GM12878 (cell line): ENCODE results near the gene SNRNP200. TPM values are rescaled to one million over a fixed set of nuclear protein-coding genes. Genes with fewer than 3 reads are reported as not detected.

ENCODE experiments used
- ATAC-seq: fragments of 200-7000 bp; cut with Tn5 transposase; 3 replicates; pipeline ENCODE4 v1.9.1; 2020; ENCODE audit warnings: mild to moderate bottlenecking, moderate library complexity
- BruUV-seq: library from RNA; stranded (reverse); fragments of 400-500 nt; replicated peaks from 2 replicates; lab custom pipeline; 2021; lab: Mats Ljungman, UMichigan
- CTCF ChIA-PET: fragments of 300-600 bp; sonication (Branson Sonifier 250); formaldehyde crosslinking; extraction: SDS; loops from one replicate; lab custom pipeline; 2021; ENCODE audit warnings: inconsistent platforms; lab: Yijun Ruan, JAX
- POLR2A ChIA-PET: fragments of 350-600 bp; formaldehyde crosslinking; extraction: SDS; loops from one replicate; lab custom pipeline; 2021; ENCODE audit warnings: inconsistent platforms; lab: Charles Lee
- RAD21 ChIA-PET: fragments of 300-600 bp; sonication (Branson Sonifier 250); formaldehyde crosslinking; loops from one replicate; lab custom pipeline; 2023; ENCODE audit warnings: antibody characterized with exemption; ENCODE audit not compliant: unreplicated experiment; lab: Charles Lee
- SMC1A ChIA-PET: fragments of 300-600 bp; sonication (Branson Sonifier 250); formaldehyde crosslinking; loops from one replicate; lab custom pipeline; 2023; ENCODE audit not compliant: unreplicated experiment, uncharacterized antibody; lab: Charles Lee
- DNase-seq: peaks from one replicate; pipeline ENCODE4 v3.0.0-alpha.2; 2011; ENCODE audit warnings: low read depth, low spot score
- FAIRE-seq: peaks from 3 replicates; lab custom pipeline; 2011; peaks lifted over from hg19 to GRCh38; lab: Jason Lieb, UNC
- H2AFZ ChIP-seq: 2 replicates; pipeline ENCODE4 v1.6.0; 2011; ENCODE audit warnings: low read depth, low read length, control low read depth; ENCODE audit not compliant: control insufficient read depth
- H3K27ac ChIP-seq: 2 replicates; pipeline ENCODE4 v1.5.1; 2011; ENCODE audit warnings: control low read depth; ENCODE audit not compliant: control insufficient read depth, insufficient read depth
- H3K27me3 ChIP-seq, 2 experiments: replicated peaks in 1 of 2; 2 replicates each; pipeline versions ENCODE4 v1.6.0 to v1.6.1; 2011; ENCODE audit warnings: low read length in 1 of 2; ENCODE audit not compliant: control insufficient read depth in 2 of 2, insufficient read depth in 2 of 2
- H3K36me3 ChIP-seq, 2 experiments: 2 replicates each; pipeline ENCODE4 v1.5.1; 2011; ENCODE audit warnings: low read length in 1 of 2; ENCODE audit not compliant: control insufficient read depth in 2 of 2, insufficient read depth in 2 of 2
- H3K4me1 ChIP-seq: 2 replicates; pipeline ENCODE4 v1.6.1; 2011; ENCODE audit warnings: mild to moderate bottlenecking, low read length, moderate library complexity, mixed read lengths; ENCODE audit not compliant: control insufficient read depth, insufficient read depth
- H3K4me2 ChIP-seq: 2 replicates; pipeline ENCODE4 v1.6.0; 2011; ENCODE audit warnings: control low read depth; ENCODE audit not compliant: control insufficient read depth, insufficient read depth
- H3K4me3 ChIP-seq: fragments of 200-600 bp; sonication (generic); 2 replicates; pipeline ENCODE4 v1.5.1; 2016
- H3K79me2 ChIP-seq: 2 replicates; pipeline ENCODE4 v1.6.0; 2011; ENCODE audit warnings: low read length; ENCODE audit not compliant: control insufficient read depth, insufficient read depth
- H3K9ac ChIP-seq: 2 replicates; pipeline ENCODE4 v1.8.0; 2011; ENCODE audit warnings: low read length, control low read depth, mixed read lengths; ENCODE audit not compliant: control insufficient read depth, insufficient read depth
- H3K9me3 ChIP-seq: replicated peaks from 3 replicates; pipeline ENCODE4 v1.5.1; 2011; ENCODE audit warnings: mild to moderate bottlenecking, low read length; ENCODE audit not compliant: control insufficient read depth, insufficient read depth
- H4K20me1 ChIP-seq: 2 replicates; pipeline ENCODE4 v1.6.0; 2011; ENCODE audit not compliant: control insufficient read depth, insufficient read depth
- CHD2 ChIP-seq: IDR thresholded peaks from 2 replicates; pipeline ENCODE4 v1.6.1; 2011; ENCODE audit warnings: low read depth, low read length, improper control_type of control experiment, borderline replicate concordance
- CTCF ChIP-seq, 3 experiments: IDR thresholded peaks in 2 of 3; conservative IDR thresholded peaks in 1 of 3; 2 replicates each; pipeline ENCODE4 v1.5.1; 2011; ENCODE audit warnings: low read depth in 3 of 3, low read length in 3 of 3, mild to moderate bottlenecking in 3 of 3, control low read depth in 2 of 3, moderate library complexity in 2 of 3, inconsistent platforms in 1 of 3, mixed read lengths in 1 of 3; ENCODE audit not compliant: control insufficient read depth in 2 of 3, insufficient read depth in 1 of 3; ENCODE audit errors: extremely low read depth in 1 of 3
- IKZF1 ChIP-seq: fragments of 450-650 bp; conservative IDR thresholded peaks from 2 replicates; pipeline ENCODE4 v1.6.1; 2017; ENCODE audit warnings: antibody characterized with exemption, mild to moderate bottlenecking
- MYB ChIP-seq: fragments of 150-350 bp; IDR thresholded peaks from 2 replicates; pipeline ENCODE4 v1.6.1; 2014; ENCODE audit warnings: mild to moderate bottlenecking, low read depth, low read length, borderline replicate concordance
- NFIC ChIP-seq: IDR thresholded peaks from 2 replicates; pipeline ENCODE4 v1.6.1; 2012; ENCODE audit warnings: low read depth, mild to moderate bottlenecking, inconsistent platforms, low read length, moderate library complexity
- NFYB ChIP-seq: IDR thresholded peaks from 2 replicates; pipeline ENCODE4 v1.6.1; 2011; ENCODE audit warnings: low read depth, mild to moderate bottlenecking, low read length, improper control_type of control experiment, moderate library complexity; ENCODE audit not compliant: insufficient read depth
- PAX8 ChIP-seq: fragments of 450-650 bp; IDR thresholded peaks from 2 replicates; pipeline ENCODE4 v1.6.1; 2017; ENCODE audit warnings: mild to moderate bottlenecking, moderate library complexity
- PML ChIP-seq: IDR thresholded peaks from 2 replicates; pipeline ENCODE4 v1.6.1; 2012; ENCODE audit warnings: low read length, inconsistent platforms
- RAD21 ChIP-seq: IDR thresholded peaks from 2 replicates; pipeline ENCODE4 v1.6.1; 2011; ENCODE audit warnings: mild to moderate bottlenecking, low read depth, low read length, moderate library complexity; ENCODE audit not compliant: insufficient read depth
- RAD51 ChIP-seq: fragments of 450-650 bp; IDR thresholded peaks from 2 replicates; pipeline ENCODE4 v1.6.1; 2016; ENCODE audit warnings: moderate library complexity, mild to moderate bottlenecking, inconsistent platforms
- SMC3 ChIP-seq: IDR thresholded peaks from 2 replicates; pipeline ENCODE4 v1.6.1; 2011; ENCODE audit warnings: low read length, improper control_type of control experiment, borderline replicate concordance
- YY1 ChIP-seq: IDR thresholded peaks from 2 replicates; pipeline ENCODE4 v1.6.1; 2011; ENCODE audit warnings: low read depth, mild to moderate bottlenecking, low read length
- ZNF217 ChIP-seq: fragments of 450-650 bp; IDR thresholded peaks from 2 replicates; pipeline ENCODE4 v1.6.1; 2017; ENCODE audit warnings: antibody characterized with exemption, mild to moderate bottlenecking
- WGBS: methylation state at CpG from one replicate; pipeline ENCODE4 v1.1.6; 2016; ENCODE audit warnings: low lambda C conversion rate; ENCODE audit not compliant: insufficient replicate concordance, insufficient coverage; ENCODE audit errors: missing lambda C conversion rate; 5-methylcytosine and 5-hydroxymethylcytosine counted together
- in situ Hi-C: fragments of 300-500 bp; cut with MboI; formaldehyde crosslinking; loops from 9 replicates; pipeline ENCODE4 v1.14.3; 2018; ENCODE audit warnings: mixed read lengths
- intact Hi-C: fragments of 100-400 bp; cut with micrococcal nuclease; formaldehyde crosslinking; loops from one replicate; pipeline ENCODE4 v1.14.2; 2022; ENCODE audit not compliant: unreplicated experiment
- polyA plus RNA-seq, 11 experiments: library from polyadenylated mRNA; depleted of rRNA in 4 of 11; unstranded in 6 of 11; stranded (reverse) in 5 of 11; fragments of >200 nt; fragmentation: Nextera tagmentation in 4 of 11; fragmentation: Illumina TruSeq in 1 of 11; extraction: Ambion mirVana in 4 of 11; extraction: Trizol in 1 of 11; gene quantifications; 1 replicate in 1 of 11; 2 replicates in 10 of 11; pipeline versions ENCODE4 v1.2.1 to v1.2.3, GENCODE V29; 2011 to 2016; ENCODE audit warnings: inconsistent platforms in 2 of 11, missing spikeins in 2 of 11, low read depth in 1 of 11
- total RNA-seq, 4 experiments: library from RNA; depleted of rRNA in 3 of 4; stranded (reverse); fragments of >200 nt in 3 of 4; fragmentation: Illumina TruSeq in 1 of 4; extraction: Trizol in 1 of 4; gene quantifications; 2 replicates each; pipeline versions ENCODE4 v1.2.1 to v1.2.3, GENCODE V29; 2013 to 2021

SNRNP200 gene
- total and polyA plus RNA-seq, 10 of the 15 experiments (the other 5 are each of a cell fraction or from before 2014, with no cell fraction given) = 59.2 to 176 (median 106) TPM

GRCh38 chr2:96260387-96261260 is 44.7 kb downstream of the SNRNP200 start:
- peak; percentile 57 for FAIRE-seq
- H3K36me3 ChIP-seq = peaks cover 2 to 16% of the 10 kb centered on the region in 2 experiments; a peak in 2 of 4 replicates
- H3K4me2 ChIP-seq = peak overlapping the region; percentile 64
- ATAC-seq = peak; percentile 78
- DNase-seq = no peak
- H3K79me2 ChIP-seq = peaks cover 52% of the 10 kb centered on the region
- peak overlapping the region; percentile 45 for H3K27ac ChIP-seq
- ChIA-PET SMC1A (interaction anchor here (0.7 to 5.5 kb wide), 16 partner anchors 10 to 268 kb away, joined by 3 to 48 read pairs (median 4); partner anchors contain the start of genes ASTL and STARD7), RAD21 (interaction anchor here (0.7 to 2.6 kb wide), 13 partner anchors 14 to 734 kb away, joined by 3 to 10 read pairs (median 4); partner anchors contain the start of genes NCAPH and STARD7), POLR2A (interaction anchor here (0.6 to 1.6 kb wide), 7 partner anchors 14 to 86 kb away, joined by 3 to 6 read pairs (median 4); partner anchors contain the start of gene STARD7)
- no peak overlapping the region for H2AFZ ChIP-seq
- H3K27me3 ChIP-seq = no peaks in the 10 kb centered on the region
- no peak overlapping the region for H3K4me3 ChIP-seq
- WGBS = 35% methylated on average over 10 of the region's 10 CpGs
- peak overlapping the region; percentile 53; the same call in 1 of the 2 replicates for H3K9ac ChIP-seq
- no peaks in the 10 kb centered on the region for H3K9me3 ChIP-seq
- TF ChIP-seq NFIC = no peak
- TF ChIP-seq SMC3 = peak; percentile 59; the same call in 1 of the 2 replicates
- TF ChIP-seq PML = no peak
- no peak for TF ChIP-seq ZNF217
- 0 out of 2 replicates have a peak, but pooled peaks have one; percentile 14 for TF ChIP-seq YY1
- 0 out of 2 replicates have a peak, but pooled peaks have one; percentile 13 for TF ChIP-seq NFYB
- peak; percentile 60 to 74 (median 72) for TF ChIP-seq CTCF (IDR thresholded peaks at IDR 0.05 in 2 of 3, conservative IDR thresholded peaks at IDR 0.05 in 1 of 3; ENCODE audit: control insufficient read depth in 2 of 3, extremely low read depth in 1 of 3, insufficient read depth in 1 of 3, low read depth in 3 of 3, low read length in 3 of 3)
- peak; percentile 39; the same call in 1 of the 2 replicates for TF ChIP-seq RAD21
- no peak for TF ChIP-seq PAX8
- peak; percentile 22; the same call in 1 of the 2 replicates for TF ChIP-seq RAD51
- TF ChIP-seq MYB = no peak
- 0 out of 2 replicates have a peak, but pooled peaks have one; percentile 28 for TF ChIP-seq IKZF1
- 0 out of 2 replicates have a peak, but pooled peaks have one; percentile 40 for TF ChIP-seq CHD2
- TF ChIP-seq, all 136 proteins: peak for 8
- no TSS peak for BruUV-seq
- Histone ChIP-seq H3K4me1 (peaks cover 32% of the 10 kb centered on the region), H4K20me1 (no peaks in the 10 kb centered on the region)
- in situ Hi-C loops (loop anchor here (5.0 to 25.0 kb wide), 2 partner anchors 118 to 248 kb away; no protein-coding TSS in a partner anchor), intact Hi-C loops (loop anchor here (5.0 kb wide), 1 partner anchor 33 kb away; no protein-coding TSS in a partner anchor)
- CTCF ChIA-PET = interaction anchor here (0.8 to 7.5 kb wide), 21 partner anchors 11 to 268 kb away, joined by 3 to 90 read pairs (median 6); partner anchors contain the start of genes ANKRD36C, ASTL, NEURL3 and STARD7
